GM12865 (cell line): ENCODE results near the gene ERCC1.

Experiments
- DNase-seq: peaks from one replicate; pipeline ENCODE4 v3.0.0; 2010; ENCODE audit warnings: low read depth
- H3K4me3 ChIP-seq: 2 replicates; pipeline ENCODE4 v1.5.1; 2011; ENCODE audit warnings: mild to moderate bottlenecking, low read depth, low read length, control low read depth
- CTCF ChIP-seq: IDR thresholded peaks from 2 replicates; pipeline ENCODE4 v1.5.1; 2011; ENCODE audit warnings: low read length, control low read depth, low read depth, inconsistent platforms; ENCODE audit not compliant: insufficient read depth; ENCODE audit errors: missing control alignments

The ERCC1 gene

GRCh38 chr19:45428384-45429231 is 4.9 kb upstream of the ERCC1 start:
- DNase-seq = no peak
- TF ChIP-seq CTCF = peak; percentile 40
- peak overlapping the region; percentile 45 for H3K4me3 ChIP-seq

GRCh38 chr19:45424191-45425058 is 708 bp upstream of the ERCC1 start:
- peak; percentile 80 for DNase-seq
- H3K4me3 ChIP-seq = peak overlapping the region; percentile 94
- no peak for TF ChIP-seq CTCF

GRCh38 chr19:45423033-45423588 is 606 bp downstream of the ERCC1 start:
- no peak for TF ChIP-seq CTCF
- no peak for DNase-seq
- peak overlapping the region; percentile 94 for H3K4me3 ChIP-seq

- no peak for DNase-seq
- no peak for TF ChIP-seq CTCF
- H3K4me3 ChIP-seq = no peak overlapping the region
These were observed 1.7 kb downstream of the ERCC1 start for GRCh38 chr19:45421947-45422498.

GRCh38 chr19:45420871-45421270 is 2.8 kb downstream of the ERCC1 start:
- no peak for DNase-seq
- TF ChIP-seq CTCF = no peak
- H3K4me3 ChIP-seq = no peak overlapping the region

- no peak for TF ChIP-seq CTCF
- no peak overlapping the region for H3K4me3 ChIP-seq
- no peak for DNase-seq
These were observed 3.4 kb downstream of the ERCC1 start for GRCh38 chr19:45420356-45420755.
